Measurements from ENCODE around the gene TRABD2B.

Gene TRABD2B

DNA sequence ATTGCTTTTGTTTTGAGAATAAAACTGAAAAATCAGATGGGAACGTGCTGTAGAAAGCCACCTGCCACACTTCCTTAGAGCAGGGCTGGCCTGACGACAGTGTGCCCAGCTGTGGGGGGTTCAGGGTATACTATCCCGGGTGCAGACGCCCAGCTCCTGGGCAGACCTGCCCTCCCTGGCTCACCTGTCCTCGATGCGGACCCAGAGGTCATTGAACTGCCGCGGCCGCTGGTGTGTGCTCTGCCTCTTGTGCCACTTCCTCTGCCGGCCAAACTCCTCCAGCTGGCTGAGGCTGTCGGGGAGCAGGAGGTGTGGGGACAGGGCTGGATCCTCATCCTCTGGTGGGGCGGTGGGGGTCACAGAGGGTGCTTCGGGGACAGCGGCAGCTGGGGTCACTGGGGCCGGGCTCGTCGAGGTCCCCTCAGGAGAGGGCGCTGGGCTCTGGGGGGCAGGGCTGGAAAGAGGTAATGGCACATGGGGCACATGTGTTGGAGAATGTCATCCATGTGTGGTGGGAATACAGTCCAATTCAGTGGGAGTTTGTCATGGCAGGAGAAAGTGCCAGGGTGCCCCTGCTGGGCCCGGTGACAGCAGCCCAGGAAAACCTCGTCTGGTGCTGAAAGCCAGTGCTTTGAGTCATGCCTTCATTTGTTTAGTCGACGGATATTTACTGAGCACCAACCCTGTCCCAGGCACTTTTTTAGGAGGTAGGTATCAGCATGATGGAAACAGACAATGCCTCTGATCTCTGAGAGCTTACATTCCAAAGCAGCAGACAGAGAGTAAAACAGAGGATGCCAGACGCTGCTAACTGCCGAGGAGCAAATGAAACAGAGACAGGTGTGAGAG is 222.0 kb downstream of the TRABD2B start:
- FAIRE-seq (no peak), DNase-seq (ENCODE audit: insufficient read length, low spot score) (no peak)
- TF ChIP-seq CTCF (IDR thresholded peaks at IDR 0.05; ENCODE audit: insufficient read depth, missing control alignments) = no peak

GRCh38 chr1:47772960-47773682 is 224.1 kb downstream of the TRABD2B start:
- FAIRE-seq (no peak), DNase-seq (ENCODE audit: insufficient read length, low spot score) (no peak)
- no peak for TF ChIP-seq CTCF (IDR thresholded peaks at IDR 0.05; ENCODE audit: insufficient read depth, missing control alignments)

- FAIRE-seq = no peak
- DNase-seq (ENCODE audit: insufficient read length, low spot score) = no peak
- TF ChIP-seq CTCF (IDR thresholded peaks at IDR 0.05; ENCODE audit: insufficient read depth, missing control alignments) = no peak
These were observed 224.9 kb downstream of the TRABD2B start for GRCh38 chr1:47772281-47772680.

- FAIRE-seq = no peak
- no peak for DNase-seq (ENCODE audit: insufficient read length, low spot score)
- no peak for TF ChIP-seq CTCF (IDR thresholded peaks at IDR 0.05; ENCODE audit: insufficient read depth, missing control alignments)
These were observed 225.4 kb downstream of the TRABD2B start for GRCh38 chr1:47771751-47772150.

- FAIRE-seq (no peak), DNase-seq (ENCODE audit: insufficient read length, low spot score) (no peak)
- no peak for TF ChIP-seq CTCF (IDR thresholded peaks at IDR 0.05; ENCODE audit: insufficient read depth, missing control alignments)
These were observed 227.2 kb downstream of the TRABD2B start for GRCh38 chr1:47769983-47770382.

DNA sequence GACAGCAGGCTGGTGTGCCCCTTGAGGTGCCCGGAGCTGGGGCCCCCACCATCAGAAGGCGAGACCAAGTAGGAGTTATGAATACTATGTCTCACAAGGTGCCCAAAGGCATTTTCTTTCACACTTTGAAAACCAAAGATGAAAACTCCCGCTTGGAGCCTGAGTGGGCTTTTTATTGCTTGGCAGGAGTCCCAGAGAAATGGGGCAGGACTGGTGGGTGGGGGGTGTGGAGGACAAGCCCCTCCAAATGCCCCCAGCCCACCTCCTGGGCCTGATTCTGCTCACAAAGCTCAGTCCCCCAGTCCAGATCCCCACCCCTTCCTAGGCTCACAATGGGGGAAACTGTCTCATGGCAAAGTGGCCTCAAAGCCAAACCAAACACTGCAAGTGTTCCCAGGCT is 227.9 kb downstream of the TRABD2B start:
- no peak for FAIRE-seq
- TF ChIP-seq CTCF (IDR thresholded peaks at IDR 0.05; ENCODE audit: insufficient read depth, missing control alignments) = no peak
- no peak for DNase-seq (ENCODE audit: insufficient read length, low spot score)

DNA sequence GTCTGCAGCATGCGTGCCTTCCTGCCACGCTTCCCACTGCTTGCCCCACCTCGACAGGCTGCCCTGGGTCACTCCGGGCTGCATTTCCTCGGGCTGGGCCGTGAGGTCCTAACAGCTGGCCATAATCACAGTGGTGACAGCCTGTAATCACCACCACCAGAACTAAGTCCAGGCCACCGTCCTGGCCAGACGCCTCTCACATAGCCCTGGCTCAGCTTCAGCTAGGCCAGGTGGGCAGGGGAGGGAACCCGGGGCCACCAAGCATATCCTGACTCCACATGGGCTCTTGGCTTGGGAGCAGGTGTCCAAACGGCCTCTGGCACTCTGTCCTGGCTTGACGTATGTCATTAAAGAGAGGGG is 229.5 kb downstream of the TRABD2B start:
- no peak for TF ChIP-seq CTCF (IDR thresholded peaks at IDR 0.05; ENCODE audit: insufficient read depth, missing control alignments)
- FAIRE-seq = no peak
- DNase-seq (ENCODE audit: insufficient read length, low spot score) = no peak

All from D721Med (cell line).